GM10248 (cell line): ENCODE measurements around the gene RGS21.

Experiments used
- CTCF ChIA-PET: fragments of 300-600 bp; sonication (Branson Sonifier 250); formaldehyde crosslinking; extraction: SDS; loops from one replicate; lab custom pipeline; 2021; ENCODE audit warnings: antibody characterized with exemption; lab: Yijun Ruan, JAX
- POLR2A ChIA-PET: fragments of 350-650 bp; sonication (Branson Sonifier 250); formaldehyde crosslinking; extraction: SDS; loops from one replicate; lab custom pipeline; 2020; ENCODE audit warnings: antibody characterized with exemption; lab: Yijun Ruan, JAX
- DNase-seq: peaks from one replicate; pipeline ENCODE4 v3.0.0; 2012; ENCODE audit errors: extremely low spot score
- CTCF ChIP-seq: IDR thresholded peaks from 2 replicates; pipeline ENCODE4 v1.5.1; 2012; ENCODE audit warnings: mild to moderate bottlenecking, low read depth; ENCODE audit errors: extremely low read depth, missing control alignments, control extremely low read depth

The RGS21 gene

GRCh38 chr1:192316942-192317450, at the start of gene RGS21:
Gene RGS21 (plus strand): TSS chr1:192316992. CDS start chr1:192343037, 26,045 bp downstream.
- no peak for DNase-seq
- no peak for TF ChIP-seq CTCF
- ChIA-PET POLR2A (no interaction called here), CTCF (no interaction called here)

- POLR2A ChIA-PET, result no interaction called here
- no peak for DNase-seq
- no peak for TF ChIP-seq CTCF
- CTCF ChIA-PET, result interaction anchor here (1.2 kb wide), 1 partner anchor 11 kb away, joined by 3 read pairs; no protein-coding TSS in a partner anchor
Observed at GRCh38 chr1:192268468-192269052, 48.2 kb upstream of the RGS21 start.

- POLR2A ChIA-PET, result no interaction called here
- DNase-seq, result no peak
- CTCF ChIA-PET, result no interaction called here
- TF ChIP-seq CTCF, result no peak
Observed at GRCh38 chr1:192270398-192270797, 46.4 kb upstream of the RGS21 start.

GRCh38 chr1:192272732-192273131, 44.1 kb upstream of the RGS21 start:
- ChIA-PET POLR2A (no interaction called here), CTCF (no interaction called here)
- no peak for TF ChIP-seq CTCF
- no peak for DNase-seq

GRCh38 chr1:192274588-192274987, 42.2 kb upstream of the RGS21 start:
- CTCF ChIA-PET, result no interaction called here

GRCh38 chr1:192277635-192278034, 39.2 kb upstream of the RGS21 start:
- ChIA-PET CTCF (no interaction called here), POLR2A (no interaction called here)
- DNase-seq, result no peak
- no peak for TF ChIP-seq CTCF

More at GRCh38 chr1:192274588-192274987, 42.2 kb upstream of the RGS21 start:
- POLR2A ChIA-PET, result no interaction called here
- no peak for TF ChIP-seq CTCF
- DNase-seq, result no peak
